Neural cell (in vitro differentiated cells): ENCODE data around the gene SAA1. TPM values are rescaled to one million over a fixed set of nuclear protein-coding genes. Genes with fewer than 3 reads are reported as not detected.

Experiments used
- H2AFZ ChIP-seq: fragments of 200-600, 300-800 bp; sonication (generic), shearing (Covaris generic); 2 replicates; pipeline ENCODE4 v1.6.0; 2014; ENCODE audit warnings: low read depth, mild to moderate bottlenecking, antibody characterized with exemption, low read length, moderate library complexity
- H3F3A ChIP-seq: fragments of 200-600 bp; shearing (Covaris generic); 2 replicates; pipeline ENCODE4 v1.6.1; 2016; ENCODE audit warnings: mild to moderate bottlenecking, moderate library complexity, mixed read lengths, antibody characterized with exemption, low read length; ENCODE audit not compliant: insufficient read depth, poor library complexity, severe bottlenecking
- H3K27ac ChIP-seq: fragments of 200-600, 300-800 bp; sonication (generic), shearing (Covaris generic); 2 replicates; pipeline ENCODE4 v1.5.1; 2014; ENCODE audit warnings: mild to moderate bottlenecking, low read length, moderate library complexity
- H3K27me3 ChIP-seq: fragments of 300-800, 200-600 bp; sonication (generic), shearing (Covaris generic); 2 replicates; pipeline ENCODE4 v1.6.0; 2014; ENCODE audit warnings: mild to moderate bottlenecking, low read depth, low read length, moderate library complexity; ENCODE audit not compliant: insufficient read depth
- H3K36me3 ChIP-seq: fragments of 300-800, 200-600 bp; sonication (generic), shearing (Covaris generic); 2 replicates; pipeline ENCODE4 v1.5.1; 2014; ENCODE audit warnings: mild to moderate bottlenecking, antibody characterized with exemption, low read length, moderate library complexity; ENCODE audit not compliant: insufficient read depth
- H3K4me2 ChIP-seq: fragments of 300-800, 200-600 bp; sonication (generic), shearing (Covaris generic); 2 replicates; pipeline ENCODE4 v1.6.0; 2014; ENCODE audit warnings: mild to moderate bottlenecking, low read length
- H3K4me3 ChIP-seq: fragments of 300-800, 200-600 bp; sonication (generic), shearing (Covaris generic); 2 replicates; pipeline ENCODE4 v1.5.1; 2014; ENCODE audit warnings: mild to moderate bottlenecking, low read length, moderate library complexity
- H3K79me2 ChIP-seq: fragments of 200-600 bp; shearing (Covaris generic); replicated peaks from 2 replicates; pipeline ENCODE4 v1.6.0; 2014; ENCODE audit warnings: mild to moderate bottlenecking, low read length, moderate library complexity; ENCODE audit not compliant: insufficient read depth
- H3K9ac ChIP-seq: fragments of 300-800, 200-600 bp; sonication (generic), shearing (Covaris generic); 2 replicates; pipeline ENCODE4 v1.6.1; 2016; ENCODE audit warnings: mild to moderate bottlenecking, low read length, mixed read lengths
- H3K9me2 ChIP-seq: fragments of 200-600 bp; shearing (Covaris generic); 2 replicates; pipeline ENCODE4 v1.6.1; 2016; ENCODE audit warnings: mild to moderate bottlenecking, low read length, mixed read lengths; ENCODE audit not compliant: insufficient read depth
- H3K9me3 ChIP-seq: fragments of 200-600, 300-800 bp; sonication (generic), shearing (Covaris generic); 2 replicates; pipeline ENCODE4 v1.6.1; 2016; ENCODE audit warnings: mild to moderate bottlenecking, mixed run types, low read length, moderate library complexity, mixed read lengths
- H4K20me1 ChIP-seq: fragments of 200-600 bp; shearing (Covaris generic); 2 replicates; pipeline ENCODE4 v1.6.1; 2016; ENCODE audit warnings: mild to moderate bottlenecking, mixed run types; ENCODE audit not compliant: insufficient read depth
- CTCF ChIP-seq: fragments of 450-650 bp; IDR thresholded peaks from 2 replicates; pipeline ENCODE4 v1.5.1; 2014; ENCODE audit warnings: antibody characterized with exemption, mild to moderate bottlenecking, moderate library complexity; ENCODE audit not compliant: poor library complexity, severe bottlenecking
- EP300 ChIP-seq: fragments of 450-650 bp; conservative IDR thresholded peaks from 2 replicates; pipeline ENCODE4 v1.6.1; 2014; ENCODE audit warnings: antibody characterized with exemption, mild to moderate bottlenecking, moderate library complexity; ENCODE audit not compliant: poor library complexity, severe bottlenecking
- EZH2 ChIP-seq: fragments of 200-600, 300-800 bp; shearing (Covaris generic), sonication (generic); IDR thresholded peaks from 2 replicates; pipeline ENCODE4 v1.6.1; 2014; ENCODE audit warnings: antibody characterized with exemption, low read length, borderline replicate concordance, mild to moderate bottlenecking; ENCODE audit not compliant: insufficient read depth, poor library complexity, severe bottlenecking
- MXI1 ChIP-seq: fragments of 450-650 bp; conservative IDR thresholded peaks from 2 replicates; pipeline ENCODE4 v1.6.1; 2014; ENCODE audit warnings: antibody characterized with exemption, mild to moderate bottlenecking; ENCODE audit not compliant: poor library complexity, severe bottlenecking
- POLR2AphosphoS5 ChIP-seq: IDR thresholded peaks from 2 replicates; pipeline ENCODE4 v1.6.1; 2012
- RAD21 ChIP-seq: fragments of 450-650 bp; conservative IDR thresholded peaks from 2 replicates; pipeline ENCODE4 v1.6.1; 2014; ENCODE audit warnings: antibody characterized with exemption, mild to moderate bottlenecking, moderate library complexity
- REST ChIP-seq: IDR thresholded peaks from 2 replicates; pipeline ENCODE4 v1.6.1; 2012; ENCODE audit warnings: borderline replicate concordance
- SMC3 ChIP-seq: fragments of 450-650 bp; conservative IDR thresholded peaks from 2 replicates; pipeline ENCODE4 v1.6.1; 2014; ENCODE audit warnings: antibody characterized with exemption, mild to moderate bottlenecking, moderate library complexity; ENCODE audit not compliant: poor library complexity
- TAF1 ChIP-seq: IDR thresholded peaks from 2 replicates; pipeline ENCODE4 v1.6.1; 2012; ENCODE audit warnings: low read depth
- polyA plus RNA-seq: library from polyadenylated mRNA; depleted of rRNA; stranded (reverse); fragments of >200 nt; gene quantifications from 2 replicates; pipeline ENCODE4 v1.2.3, GENCODE V29; 2014

The SAA1 gene
- polyA plus RNA-seq, 1 donor from 2014 or later = not detected

GRCh38 chr11:18271206-18271605, 5.1 kb downstream of the SAA1 start:
- H3K9me3 ChIP-seq = no peaks in the 10 kb centered on the region
- TF ChIP-seq POLR2AphosphoS5 (no peak), REST (no peak), MXI1 (no peak), CTCF (no peak), EP300 (no peak), RAD21 (no peak), SMC3 (no peak)
- no peaks in the 10 kb centered on the region for H3F3A ChIP-seq
- no peak overlapping the region for H2AFZ ChIP-seq
- no peaks in the 10 kb centered on the region for H3K36me3 ChIP-seq
- no peaks in the 10 kb centered on the region for H3K9me2 ChIP-seq
- H3K9ac ChIP-seq = no peak overlapping the region
- H4K20me1 ChIP-seq = no peaks in the 10 kb centered on the region
- H3K4me3 ChIP-seq = no peak overlapping the region
- no peak overlapping the region for H3K4me2 ChIP-seq
- H3K27ac ChIP-seq = no peak overlapping the region
- no peaks in the 10 kb centered on the region for H3K27me3 ChIP-seq
- no peaks in the 10 kb centered on the region for H3K79me2 ChIP-seq

- no peak overlapping the region for H3K27ac ChIP-seq
Measured at GRCh38 chr11:18277565-18278271, 11.7 kb downstream of the SAA1 start.

More at GRCh38 chr11:18277565-18278271, 11.7 kb downstream of the SAA1 start:
- peaks cover 4% of the 10 kb centered on the region for H3K36me3 ChIP-seq
- H3K79me2 ChIP-seq = no peaks in the 10 kb centered on the region
- H2AFZ ChIP-seq = no peak overlapping the region
- H3K4me2 ChIP-seq = no peak overlapping the region
- no peaks in the 10 kb centered on the region for H3K9me2 ChIP-seq
- no peak overlapping the region for H3K4me3 ChIP-seq
- no peaks in the 10 kb centered on the region for H3K27me3 ChIP-seq
- no peaks in the 10 kb centered on the region for H3K9me3 ChIP-seq
- TF ChIP-seq CTCF = no peak
- TF ChIP-seq EZH2 = no peak
- TF ChIP-seq RAD21 = no peak
- no peak for TF ChIP-seq POLR2AphosphoS5
- no peak for TF ChIP-seq REST
- TF ChIP-seq MXI1 = no peak
- no peak for TF ChIP-seq EP300
- TF ChIP-seq TAF1 = no peak
- no peak for TF ChIP-seq SMC3
- no peaks in the 10 kb centered on the region for H3F3A ChIP-seq
- H3K9ac ChIP-seq = no peak overlapping the region
- H4K20me1 ChIP-seq = no peaks in the 10 kb centered on the region
